Neural cell (in vitro differentiated cells): Measurements from ENCODE around the gene SETD2. TPM values are rescaled to one million over a fixed set of nuclear protein-coding genes. Genes with fewer than 3 reads are reported as not detected.

Experiments
- H2AFZ ChIP-seq: fragments of 200-600, 300-800 bp; sonication (generic), shearing (Covaris generic); 2 replicates; pipeline ENCODE4 v1.6.0; 2014; ENCODE audit warnings: low read depth, mild to moderate bottlenecking, antibody characterized with exemption, low read length, moderate library complexity
- H3F3A ChIP-seq: fragments of 200-600 bp; shearing (Covaris generic); 2 replicates; pipeline ENCODE4 v1.6.1; 2016; ENCODE audit warnings: mild to moderate bottlenecking, moderate library complexity, mixed read lengths, antibody characterized with exemption, low read length; ENCODE audit not compliant: insufficient read depth, poor library complexity, severe bottlenecking
- H3K27ac ChIP-seq: fragments of 200-600, 300-800 bp; sonication (generic), shearing (Covaris generic); 2 replicates; pipeline ENCODE4 v1.5.1; 2014; ENCODE audit warnings: mild to moderate bottlenecking, low read length, moderate library complexity
- H3K27me3 ChIP-seq: fragments of 300-800, 200-600 bp; sonication (generic), shearing (Covaris generic); 2 replicates; pipeline ENCODE4 v1.6.0; 2014; ENCODE audit warnings: mild to moderate bottlenecking, low read depth, low read length, moderate library complexity; ENCODE audit not compliant: insufficient read depth
- H3K36me3 ChIP-seq: fragments of 300-800, 200-600 bp; sonication (generic), shearing (Covaris generic); 2 replicates; pipeline ENCODE4 v1.5.1; 2014; ENCODE audit warnings: mild to moderate bottlenecking, antibody characterized with exemption, low read length, moderate library complexity; ENCODE audit not compliant: insufficient read depth
- H3K4me2 ChIP-seq: fragments of 300-800, 200-600 bp; sonication (generic), shearing (Covaris generic); 2 replicates; pipeline ENCODE4 v1.6.0; 2014; ENCODE audit warnings: mild to moderate bottlenecking, low read length
- H3K4me3 ChIP-seq: fragments of 300-800, 200-600 bp; sonication (generic), shearing (Covaris generic); 2 replicates; pipeline ENCODE4 v1.5.1; 2014; ENCODE audit warnings: mild to moderate bottlenecking, low read length, moderate library complexity
- H3K79me2 ChIP-seq: fragments of 200-600 bp; shearing (Covaris generic); replicated peaks from 2 replicates; pipeline ENCODE4 v1.6.0; 2014; ENCODE audit warnings: mild to moderate bottlenecking, low read length, moderate library complexity; ENCODE audit not compliant: insufficient read depth
- H3K9ac ChIP-seq: fragments of 300-800, 200-600 bp; sonication (generic), shearing (Covaris generic); 2 replicates; pipeline ENCODE4 v1.6.1; 2016; ENCODE audit warnings: mild to moderate bottlenecking, low read length, mixed read lengths
- H3K9me2 ChIP-seq: fragments of 200-600 bp; shearing (Covaris generic); 2 replicates; pipeline ENCODE4 v1.6.1; 2016; ENCODE audit warnings: mild to moderate bottlenecking, low read length, mixed read lengths; ENCODE audit not compliant: insufficient read depth
- H3K9me3 ChIP-seq: fragments of 200-600, 300-800 bp; sonication (generic), shearing (Covaris generic); 2 replicates; pipeline ENCODE4 v1.6.1; 2016; ENCODE audit warnings: mild to moderate bottlenecking, mixed run types, low read length, moderate library complexity, mixed read lengths
- H4K20me1 ChIP-seq: fragments of 200-600 bp; shearing (Covaris generic); 2 replicates; pipeline ENCODE4 v1.6.1; 2016; ENCODE audit warnings: mild to moderate bottlenecking, mixed run types; ENCODE audit not compliant: insufficient read depth
- CTCF ChIP-seq: fragments of 450-650 bp; IDR thresholded peaks from 2 replicates; pipeline ENCODE4 v1.5.1; 2014; ENCODE audit warnings: antibody characterized with exemption, mild to moderate bottlenecking, moderate library complexity; ENCODE audit not compliant: poor library complexity, severe bottlenecking
- EP300 ChIP-seq: fragments of 450-650 bp; conservative IDR thresholded peaks from 2 replicates; pipeline ENCODE4 v1.6.1; 2014; ENCODE audit warnings: antibody characterized with exemption, mild to moderate bottlenecking, moderate library complexity; ENCODE audit not compliant: poor library complexity, severe bottlenecking
- EZH2 ChIP-seq: fragments of 200-600, 300-800 bp; shearing (Covaris generic), sonication (generic); IDR thresholded peaks from 2 replicates; pipeline ENCODE4 v1.6.1; 2014; ENCODE audit warnings: antibody characterized with exemption, low read length, borderline replicate concordance, mild to moderate bottlenecking; ENCODE audit not compliant: insufficient read depth, poor library complexity, severe bottlenecking
- MXI1 ChIP-seq: fragments of 450-650 bp; conservative IDR thresholded peaks from 2 replicates; pipeline ENCODE4 v1.6.1; 2014; ENCODE audit warnings: antibody characterized with exemption, mild to moderate bottlenecking; ENCODE audit not compliant: poor library complexity, severe bottlenecking
- POLR2AphosphoS5 ChIP-seq: IDR thresholded peaks from 2 replicates; pipeline ENCODE4 v1.6.1; 2012
- RAD21 ChIP-seq: fragments of 450-650 bp; conservative IDR thresholded peaks from 2 replicates; pipeline ENCODE4 v1.6.1; 2014; ENCODE audit warnings: antibody characterized with exemption, mild to moderate bottlenecking, moderate library complexity
- REST ChIP-seq: IDR thresholded peaks from 2 replicates; pipeline ENCODE4 v1.6.1; 2012; ENCODE audit warnings: borderline replicate concordance
- SMC3 ChIP-seq: fragments of 450-650 bp; conservative IDR thresholded peaks from 2 replicates; pipeline ENCODE4 v1.6.1; 2014; ENCODE audit warnings: antibody characterized with exemption, mild to moderate bottlenecking, moderate library complexity; ENCODE audit not compliant: poor library complexity
- TAF1 ChIP-seq: IDR thresholded peaks from 2 replicates; pipeline ENCODE4 v1.6.1; 2012; ENCODE audit warnings: low read depth
- polyA plus RNA-seq: library from polyadenylated mRNA; depleted of rRNA; stranded (reverse); fragments of >200 nt; gene quantifications from 2 replicates; pipeline ENCODE4 v1.2.3, GENCODE V29; 2014

SETD2 gene
- polyA plus RNA-seq, 1 donor from 2014 or later = 18.4 TPM

GRCh38 chr3:47057212-47057671 is 106.7 kb downstream of the SETD2 start:
- H3K36me3 ChIP-seq = peaks cover 13% of the 10 kb centered on the region
- H3K9me2 ChIP-seq = no peaks in the 10 kb centered on the region
- no peak for TF ChIP-seq RAD21
- TF ChIP-seq MXI1 = no peak
- no peak for TF ChIP-seq CTCF
- TF ChIP-seq TAF1 = no peak
- TF ChIP-seq POLR2AphosphoS5 = no peak
- no peak for TF ChIP-seq REST
- no peak for TF ChIP-seq EP300
- no peak for TF ChIP-seq EZH2
- TF ChIP-seq SMC3 = no peak
- no peak overlapping the region for H3K27ac ChIP-seq
- H3K9me3 ChIP-seq = no peaks in the 10 kb centered on the region
- H3K79me2 ChIP-seq = no peaks in the 10 kb centered on the region
- no peak overlapping the region for H3K4me3 ChIP-seq
- H3K9ac ChIP-seq = no peak overlapping the region
- no peaks in the 10 kb centered on the region for H3K27me3 ChIP-seq
- H3K4me2 ChIP-seq = no peak overlapping the region
- H3F3A ChIP-seq = no peaks in the 10 kb centered on the region
- H4K20me1 ChIP-seq = no peaks in the 10 kb centered on the region
- H2AFZ ChIP-seq = no peak overlapping the region

GRCh38 chr3:47056705-47057104 is 107.2 kb downstream of the SETD2 start:
- H3K27ac ChIP-seq = no peak overlapping the region
- H3K79me2 ChIP-seq = no peaks in the 10 kb centered on the region

More at GRCh38 chr3:47056705-47057104, 107.2 kb downstream of the SETD2 start:
- Histone ChIP-seq H3K27me3 (no peaks in the 10 kb centered on the region), H3K9ac (no peak overlapping the region), H3K4me3 (no peak overlapping the region), H3F3A (no peaks in the 10 kb centered on the region), H3K9me2 (no peaks in the 10 kb centered on the region), H3K36me3 (peaks cover 8% of the 10 kb centered on the region), H3K4me2 (no peak overlapping the region), H3K9me3 (no peaks in the 10 kb centered on the region), H2AFZ (no peak overlapping the region), H4K20me1 (no peaks in the 10 kb centered on the region)
- TF ChIP-seq POLR2AphosphoS5 (no peak), TAF1 (no peak), MXI1 (no peak)
